Spleen (tissue), 7 donors: ENCODE measurements around the gene TIPIN.

ENCODE experiments used
- POLR2A ChIP-seq, 3 donors: fragments of 450-650 bp; IDR thresholded peaks; one replicate each; pipeline ENCODE4 v1.5.1; 2017; ENCODE audit warnings: antibody characterized with exemption in 3 of 3, mild to moderate bottlenecking in 1 of 3
- POLR2AphosphoS5 ChIP-seq, 3 donors: sonication (generic); formaldehyde crosslinking; IDR thresholded peaks; one replicate each; pipeline ENCODE4 v1.5.1; 2017; ENCODE audit warnings: antibody characterized with exemption in 3 of 3
- TF ChIP-seq, protein P1 (sequence below), 11 experiments: fragments of 200-600 bp in 7 of 11; fragments of 450-650 bp in 4 of 11; sonication (generic) in 4 of 11; IDR thresholded peaks in 8 of 11; conservative IDR thresholded peaks in 3 of 11; 1 replicate in 7 of 11; 2 replicates in 4 of 11; pipeline versions ENCODE4 v1.4.0 to v1.8.0; 2016 to 2021; ENCODE audit warnings: antibody characterized with exemption in 11 of 11, inconsistent platforms in 4 of 11, mild to moderate bottlenecking in 1 of 11
- donor health status: DM: no; HTN: no; CAD: no; lungs with moderate emphysema.
- donor health status: DM: no; HTN: no; CAD: no.
- donor health status: DM: no; HTN: no; CAD: no.

DNA sequence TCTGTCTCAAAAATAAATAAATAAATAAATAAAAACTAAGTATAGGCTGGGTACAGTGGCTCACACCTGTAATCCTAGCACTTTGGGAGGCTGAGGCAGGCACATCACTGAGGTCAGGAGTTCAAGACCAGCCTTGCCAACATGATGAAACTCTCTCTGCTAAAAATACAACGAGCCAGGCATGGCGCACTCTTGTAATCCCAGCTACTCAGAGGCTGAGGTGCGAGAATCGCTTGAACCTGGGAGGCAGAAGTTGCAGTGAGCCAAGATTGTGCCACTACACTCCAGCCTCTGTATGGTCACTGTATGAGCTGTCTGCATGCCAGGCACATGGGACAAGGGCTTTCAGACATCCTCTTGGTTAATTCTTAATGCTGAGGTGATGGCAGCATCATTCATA, 28.7 kb downstream of the TIPIN start:
- TF ChIP-seq POLR2A (IDR thresholded peaks at IDR 0.05) (no peak), POLR2AphosphoS5 (IDR thresholded peaks at IDR 0.05) (no peak)
- TF ChIP-seq, protein P1, sequence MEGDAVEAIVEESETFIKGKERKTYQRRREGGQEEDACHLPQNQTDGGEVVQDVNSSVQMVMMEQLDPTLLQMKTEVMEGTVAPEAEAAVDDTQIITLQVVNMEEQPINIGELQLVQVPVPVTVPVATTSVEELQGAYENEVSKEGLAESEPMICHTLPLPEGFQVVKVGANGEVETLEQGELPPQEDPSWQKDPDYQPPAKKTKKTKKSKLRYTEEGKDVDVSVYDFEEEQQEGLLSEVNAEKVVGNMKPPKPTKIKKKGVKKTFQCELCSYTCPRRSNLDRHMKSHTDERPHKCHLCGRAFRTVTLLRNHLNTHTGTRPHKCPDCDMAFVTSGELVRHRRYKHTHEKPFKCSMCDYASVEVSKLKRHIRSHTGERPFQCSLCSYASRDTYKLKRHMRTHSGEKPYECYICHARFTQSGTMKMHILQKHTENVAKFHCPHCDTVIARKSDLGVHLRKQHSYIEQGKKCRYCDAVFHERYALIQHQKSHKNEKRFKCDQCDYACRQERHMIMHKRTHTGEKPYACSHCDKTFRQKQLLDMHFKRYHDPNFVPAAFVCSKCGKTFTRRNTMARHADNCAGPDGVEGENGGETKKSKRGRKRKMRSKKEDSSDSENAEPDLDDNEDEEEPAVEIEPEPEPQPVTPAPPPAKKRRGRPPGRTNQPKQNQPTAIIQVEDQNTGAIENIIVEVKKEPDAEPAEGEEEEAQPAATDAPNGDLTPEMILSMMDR (IDR thresholded peaks at IDR 0.05 in 8 of 11, conservative IDR thresholded peaks at IDR 0.05 in 3 of 11): no peak
